Superior temporal gyrus (tissue), 1 donor: Measurements from ENCODE around the gene FIP1L1.
"Not testable (repeated sequence)": the region's sequence is repeated elsewhere in the genome, so short reads cannot be mapped to it uniquely, and the experiment has no call there.

Source experiments
- DNase-seq: peaks from one replicate; pipeline ENCODE4 v3.0.0-alpha.2; 2016; ENCODE audit errors: extremely low spot score

The FIP1L1 gene

GRCh38 chr4:53378171-53378482 lies 686 bp downstream of the FIP1L1 start:
- DNase-seq, result no peak

GRCh38 chr4:53380221-53380620 lies 2.8 kb downstream of the FIP1L1 start:
- no peak for DNase-seq

GRCh38 chr4:53409479-53409878 lies 32.0 kb downstream of the FIP1L1 start:
- DNase-seq, result not testable (repeated sequence)

GRCh38 chr4:53419208-53419607 lies 41.8 kb downstream of the FIP1L1 start:
- no peak for DNase-seq

GRCh38 chr4:53421791-53422190 lies 44.4 kb downstream of the FIP1L1 start:
- DNase-seq, result no peak

GRCh38 chr4:53422367-53422766 lies 44.9 kb downstream of the FIP1L1 start:
- DNase-seq, result no peak

- DNase-seq, result no peak
Measured at GRCh38 chr4:53424280-53424679, 46.8 kb downstream of the FIP1L1 start.

GRCh38 chr4:53427366-53427765 lies 49.9 kb downstream of the FIP1L1 start:
- no peak for DNase-seq

- no peak for DNase-seq
Measured at GRCh38 chr4:53431052-53431451, 53.6 kb downstream of the FIP1L1 start.

- DNase-seq, result no peak
Measured at GRCh38 chr4:53432528-53433424, 55.3 kb downstream of the FIP1L1 start.

GRCh38 chr4:53436251-53436650 lies 58.8 kb downstream of the FIP1L1 start:
- DNase-seq, result no peak

GRCh38 chr4:53441564-53441963 lies 64.1 kb downstream of the FIP1L1 start:
- DNase-seq, result no peak

GRCh38 chr4:53444954-53445353 lies 67.5 kb downstream of the FIP1L1 start:
- DNase-seq, result no peak

GRCh38 chr4:53450773-53451172 lies 73.3 kb downstream of the FIP1L1 start:
- no peak for DNase-seq

- no peak for DNase-seq
Measured at GRCh38 chr4:53453385-53453784, 75.9 kb downstream of the FIP1L1 start.

GRCh38 chr4:53455766-53456165 lies 78.3 kb downstream of the FIP1L1 start:
- no peak for DNase-seq

GRCh38 chr4:53456178-53456577 lies 78.7 kb downstream of the FIP1L1 start:
- DNase-seq, result no peak

- DNase-seq, result no peak
Measured at GRCh38 chr4:53459548-53459947, 82.1 kb downstream of the FIP1L1 start.

GRCh38 chr4:53461244-53461643 lies 83.8 kb downstream of the FIP1L1 start:
- DNase-seq, result no peak

GRCh38 chr4:53463340-53463739 lies 85.9 kb downstream of the FIP1L1 start:
- no peak for DNase-seq

GRCh38 chr4:53465281-53465680 lies 87.8 kb downstream of the FIP1L1 start:
- DNase-seq, result no peak

- DNase-seq, result no peak
Measured at GRCh38 chr4:53465891-53466290, 88.5 kb downstream of the FIP1L1 start.

GRCh38 chr4:53466576-53466975 lies 89.1 kb downstream of the FIP1L1 start:
- DNase-seq, result not testable (repeated sequence)
